Mesodermal cell (in vitro differentiated cells): Measurements from ENCODE around the gene CHD3.
A peak's percentile ranks its signal among the peaks of the same experiment; 100 is the strongest.

ENCODE experiments used
- H3K27ac ChIP-seq: 2 replicates; pipeline ENCODE4 v1.7.0; 2013; ENCODE audit warnings: mild to moderate bottlenecking, low read depth, low read length, moderate library complexity; ENCODE audit not compliant: severe bottlenecking
- H3K36me3 ChIP-seq: 2 replicates; pipeline ENCODE4 v1.7.1; 2013; ENCODE audit warnings: mild to moderate bottlenecking, low read length, moderate library complexity; ENCODE audit not compliant: control insufficient read depth, insufficient read depth
- H3K4me1 ChIP-seq: one replicate; pipeline ENCODE4 v1.7.1; 2013; ENCODE audit warnings: mild to moderate bottlenecking, low read length; ENCODE audit not compliant: insufficient read depth, control insufficient read depth, poor library complexity, severe bottlenecking
- H3K4me3 ChIP-seq: 2 replicates; pipeline ENCODE4 v1.7.0; 2013; ENCODE audit warnings: low read length, control low read depth, mild to moderate bottlenecking; ENCODE audit not compliant: insufficient read depth, poor library complexity, severe bottlenecking; ENCODE audit errors: extremely low read depth
- H3K9me3 ChIP-seq: 2 replicates; pipeline ENCODE4 v1.7.1; 2013; ENCODE audit warnings: mild to moderate bottlenecking, low read length, moderate library complexity; ENCODE audit not compliant: control insufficient read depth
- WGBS, 2 experiments: methylation state at CpG; one replicate each; pipeline ENCODE4 v1.1.5; 2013; ENCODE audit warnings: missing lambda C conversion rate in 2 of 2; ENCODE audit not compliant: insufficient coverage in 2 of 2; 5-methylcytosine and 5-hydroxymethylcytosine counted together

Gene CHD3

DNA sequence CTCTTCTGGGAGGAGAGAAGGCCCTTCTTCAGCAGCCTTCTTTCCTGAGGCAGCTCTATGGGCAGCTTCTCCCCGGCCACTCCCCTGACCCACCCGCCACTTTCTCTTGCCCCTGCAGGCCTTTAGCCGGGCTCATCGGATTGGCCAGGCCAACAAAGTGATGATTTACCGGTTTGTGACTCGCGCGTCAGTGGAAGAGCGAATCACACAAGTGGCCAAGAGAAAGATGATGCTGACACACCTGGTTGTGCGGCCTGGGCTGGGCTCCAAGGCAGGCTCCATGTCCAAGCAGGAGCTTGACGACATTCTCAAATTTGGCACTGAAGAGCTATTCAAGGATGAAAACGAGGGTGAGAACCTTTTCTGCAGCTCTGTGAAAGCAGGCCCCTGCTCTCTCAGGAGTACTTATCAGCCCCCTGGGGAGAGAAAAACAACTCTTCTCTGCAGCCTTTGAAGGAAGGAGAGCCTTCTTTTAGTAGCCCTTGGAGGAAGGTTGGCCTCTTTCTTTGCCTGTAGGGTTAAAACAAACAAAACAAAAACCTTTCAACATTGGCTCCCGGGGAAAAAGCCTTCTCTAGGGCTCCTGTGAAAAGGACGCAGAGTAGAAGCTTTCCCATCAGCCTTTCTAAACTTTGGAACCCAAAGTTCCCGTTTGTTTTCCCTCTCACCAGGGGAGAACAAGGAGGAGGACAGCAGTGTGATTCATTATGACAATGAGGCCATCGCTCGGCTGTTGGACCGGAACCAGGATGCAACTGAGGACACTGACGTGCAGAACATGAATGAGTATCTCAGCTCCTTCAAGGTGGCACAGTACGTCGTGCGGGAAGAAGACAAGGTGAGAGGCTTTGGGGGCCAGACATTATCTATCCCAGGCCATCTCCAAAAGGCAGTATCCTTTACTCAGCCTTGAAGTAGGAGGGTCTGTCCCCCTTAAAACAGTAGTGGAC, 14.8 kb downstream of the CHD3 start:
- Histone ChIP-seq H3K9me3 (no peaks in the 10 kb centered on the region), H3K27ac (no peak overlapping the region), H3K36me3 (peaks cover 99% of the 10 kb centered on the region), H3K4me1 (no peaks in the 10 kb centered on the region), H3K4me3 (no peak overlapping the region)
- 77 to 84% methylated on average over 17 to 19 of the region's 22 CpGs for WGBS, 2 experiments

DNA sequence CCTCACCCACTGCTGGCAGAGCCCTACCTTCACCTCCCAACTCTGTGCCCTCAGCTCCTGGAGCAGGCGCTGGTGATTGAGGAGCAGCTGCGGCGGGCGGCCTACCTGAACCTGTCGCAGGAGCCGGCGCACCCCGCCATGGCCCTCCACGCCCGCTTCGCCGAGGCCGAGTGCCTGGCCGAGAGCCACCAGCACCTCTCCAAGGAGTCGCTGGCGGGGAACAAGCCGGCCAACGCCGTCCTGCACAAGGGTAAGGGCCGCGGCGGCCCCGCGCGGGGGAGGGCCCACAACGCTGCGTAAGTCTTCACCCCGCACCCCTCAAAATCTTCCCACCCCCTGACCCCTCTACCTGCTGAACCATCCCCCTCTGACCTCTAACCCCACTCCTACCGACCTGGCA, 20.5 kb downstream of the CHD3 start:
- H3K4me1 ChIP-seq: no peaks in the 10 kb centered on the region
- H3K9me3 ChIP-seq: no peaks in the 10 kb centered on the region
- no peak overlapping the region for H3K4me3 ChIP-seq
- WGBS, 2 experiments: 95 to 98% methylated on average over 20 to 25 of the region's 29 CpGs
- H3K27ac ChIP-seq: no peak overlapping the region
- H3K36me3 ChIP-seq: peaks cover 79% of the 10 kb centered on the region

DNA sequence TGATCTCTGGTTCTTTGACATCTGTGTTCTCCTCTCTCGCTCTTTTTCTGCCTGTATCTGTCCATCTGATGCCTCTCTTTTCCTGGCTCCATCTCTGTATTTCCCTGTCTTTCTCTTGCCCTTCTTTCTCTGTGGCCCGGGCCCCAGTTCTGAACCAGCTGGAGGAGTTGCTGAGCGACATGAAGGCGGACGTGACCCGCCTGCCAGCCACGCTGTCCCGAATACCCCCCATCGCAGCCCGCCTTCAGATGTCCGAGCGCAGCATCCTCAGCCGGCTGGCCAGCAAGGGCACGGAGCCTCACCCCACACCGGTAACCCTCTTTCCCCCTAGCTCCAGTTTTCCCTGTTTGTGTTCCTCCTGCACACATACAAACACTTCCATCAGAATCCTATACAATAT, 21.7 kb downstream of the CHD3 start:
- Histone ChIP-seq H3K36me3 (peaks cover 67% of the 10 kb centered on the region), H3K4me3 (no peak overlapping the region), H3K27ac (no peak overlapping the region), H3K4me1 (peaks cover 5% of the 10 kb centered on the region), H3K9me3 (no peaks in the 10 kb centered on the region)
- WGBS, 2 experiments: 95 to 99% methylated on average over 13 to 15 of the region's 15 CpGs

DNA sequence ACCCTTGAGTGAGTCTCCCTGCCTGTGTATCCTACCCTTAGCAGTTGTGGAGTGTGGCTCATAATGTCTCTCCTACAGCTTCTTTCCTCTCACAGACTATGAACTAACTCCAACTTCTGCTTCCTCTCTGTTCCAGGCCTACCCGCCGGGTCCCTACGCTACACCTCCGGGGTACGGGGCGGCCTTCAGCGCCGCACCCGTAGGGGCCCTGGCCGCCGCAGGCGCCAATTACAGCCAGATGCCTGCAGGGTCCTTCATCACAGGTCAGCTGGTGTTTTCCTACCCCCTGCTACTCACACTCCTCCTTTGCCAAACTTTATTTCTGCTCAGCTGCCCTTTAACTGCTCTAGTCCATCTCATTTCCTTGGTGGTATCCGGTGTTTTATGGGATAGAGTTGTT, 22.1 kb downstream of the CHD3 start:
- 89 to 98% methylated on average over 12 of the region's 13 CpGs for WGBS, 2 experiments
- H3K4me1 ChIP-seq: peaks cover 5% of the 10 kb centered on the region
- peaks cover 63% of the 10 kb centered on the region for H3K36me3 ChIP-seq
- H3K9me3 ChIP-seq: no peaks in the 10 kb centered on the region
- H3K27ac ChIP-seq: no peak overlapping the region
- H3K4me3 ChIP-seq: no peak overlapping the region

DNA sequence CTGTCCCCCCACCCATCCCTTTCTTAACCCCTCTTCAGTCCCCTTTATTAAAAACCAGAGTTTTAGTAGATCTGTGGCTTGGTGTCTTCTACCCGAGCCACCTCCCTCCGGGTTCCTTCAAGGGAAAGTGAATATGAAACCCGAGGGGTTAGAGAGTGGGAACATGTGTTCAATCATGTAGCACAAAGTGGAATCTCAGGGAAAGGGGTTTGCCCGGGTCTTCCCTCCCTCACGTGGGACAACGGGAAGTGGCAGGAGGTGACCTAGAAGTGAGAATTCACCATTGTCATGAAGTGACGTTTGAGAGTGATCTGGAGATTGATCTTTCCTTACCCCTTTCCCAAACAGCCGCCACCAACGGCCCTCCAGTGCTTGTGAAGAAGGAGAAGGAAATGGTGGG, 22.5 kb downstream of the CHD3 start:
- 91 to 100% methylated on average over 5 of the region's 9 CpGs for WGBS, 2 experiments
- H3K27ac ChIP-seq: no peak overlapping the region
- H3K4me3 ChIP-seq: no peak overlapping the region
- peaks cover 59% of the 10 kb centered on the region for H3K36me3 ChIP-seq
- peaks cover 7% of the 10 kb centered on the region for H3K4me1 ChIP-seq
- H3K9me3 ChIP-seq: no peaks in the 10 kb centered on the region

DNA sequence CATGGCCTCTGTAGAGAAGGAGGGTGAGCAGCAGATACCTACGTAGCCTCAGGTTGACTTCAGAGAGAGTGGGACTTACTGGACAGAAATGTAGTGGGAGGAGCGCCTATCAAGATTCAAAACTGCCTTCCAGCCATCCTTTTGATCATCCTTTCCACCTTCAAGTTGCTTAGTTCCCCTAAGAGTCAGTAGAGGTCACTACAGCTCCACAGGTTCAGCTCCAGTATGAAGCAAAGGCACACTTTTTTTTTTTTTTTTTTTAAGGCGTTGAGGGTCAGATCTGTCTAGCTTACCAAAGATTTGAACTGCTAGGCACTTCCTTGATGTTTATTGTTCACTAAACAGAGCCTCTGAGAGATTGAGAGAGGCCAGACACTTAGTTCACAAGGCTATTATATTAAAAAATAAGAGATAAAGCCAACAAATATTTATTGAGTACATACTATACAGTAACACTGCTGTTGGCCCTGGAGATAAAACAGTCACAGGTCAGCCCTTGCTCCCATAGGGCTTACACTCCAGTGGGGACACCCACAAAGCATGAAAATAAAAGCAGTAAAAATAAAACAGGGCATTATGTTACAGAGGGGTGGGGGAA, 24.4 kb downstream of the CHD3 start:
- Histone ChIP-seq H3K4me3 (no peak overlapping the region), H3K9me3 (no peaks in the 10 kb centered on the region), H3K27ac (no peak overlapping the region), H3K4me1 (peaks cover 13% of the 10 kb centered on the region), H3K36me3 (peaks cover 40% of the 10 kb centered on the region)
- WGBS, 2 experiments: 61 to 63% methylated on average over 2 of the region's 3 CpGs

DNA sequence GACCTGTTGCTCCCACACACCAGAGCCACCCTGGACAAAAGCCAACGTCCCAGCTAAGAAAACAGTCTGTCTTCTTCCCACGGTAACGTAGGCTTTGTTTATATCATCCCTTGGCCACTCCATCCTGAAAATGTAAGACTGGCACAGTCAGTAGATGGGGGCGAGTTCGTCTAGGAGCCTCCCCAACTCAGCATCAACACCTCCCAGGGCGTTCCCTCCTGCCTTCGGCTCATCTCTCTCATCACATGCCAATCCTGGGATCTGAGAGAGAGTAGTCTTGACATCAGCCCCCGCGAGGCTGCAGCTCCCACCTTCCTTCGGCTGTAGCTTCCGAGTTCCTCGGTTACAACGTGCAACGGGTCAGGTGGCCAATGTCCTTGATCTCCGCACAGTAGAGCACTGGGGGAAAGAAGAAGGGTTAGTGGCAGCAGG, 26.6 kb downstream of the CHD3 start:
- peaks cover 13% of the 10 kb centered on the region for H3K4me1 ChIP-seq
- no peaks in the 10 kb centered on the region for H3K9me3 ChIP-seq
- H3K36me3 ChIP-seq: peaks cover 19% of the 10 kb centered on the region
- peak overlapping the region; percentile 52 for H3K4me3 ChIP-seq
- WGBS, 2 experiments: 11 to 26% methylated on average over 5 to 10 of the region's 15 CpGs
- H3K27ac ChIP-seq: peak overlapping the region; percentile 84

DNA sequence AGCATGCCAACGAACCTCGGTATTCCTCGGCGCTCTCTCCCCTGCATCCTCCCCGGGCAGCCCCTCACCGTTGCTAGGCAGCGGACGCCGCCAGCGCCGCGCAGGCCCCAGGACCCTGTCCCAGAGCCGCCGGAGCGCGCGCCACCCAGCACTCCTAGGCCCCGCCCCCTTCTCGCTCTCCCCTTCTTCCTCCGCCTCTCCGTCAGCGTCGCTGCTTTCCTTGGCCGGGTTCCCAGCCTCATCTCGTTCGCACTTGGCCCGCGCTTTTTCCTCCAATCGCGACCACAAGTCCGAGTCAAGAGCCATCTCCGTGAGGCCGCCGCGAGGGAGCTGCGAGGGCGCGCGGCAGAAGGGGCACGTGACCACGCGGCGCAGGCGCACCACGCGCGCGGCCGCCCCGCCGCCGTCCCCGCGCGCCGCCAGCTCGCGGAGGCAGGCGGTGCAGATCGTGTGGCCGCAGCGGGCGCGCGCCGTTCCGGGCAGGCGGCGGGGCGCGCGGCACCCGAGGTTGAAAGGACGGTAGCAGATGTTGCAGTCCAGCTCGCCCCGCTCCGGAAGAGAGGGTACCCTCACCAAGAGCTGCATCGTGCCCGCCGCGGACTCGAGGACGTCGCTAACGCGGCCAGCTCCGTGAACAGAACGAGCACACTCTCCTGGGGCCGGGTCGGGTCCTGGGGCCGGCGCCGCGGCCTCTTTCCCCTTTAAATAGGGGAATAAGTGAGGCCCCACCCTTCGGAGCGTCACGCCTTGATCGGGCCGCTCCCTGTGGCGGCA, 27.2 kb downstream of the CHD3 start, which contains the start of gene RNF227:
Gene RNF227 (minus strand): TSS at position 679 of the 774 bp plus-strand sequence. CDS start 94 bp downstream, at position 585.
- Histone ChIP-seq H3K27ac (peak within 1 kb of the TSS; percentile 84), H3K9me3 (no peaks in the 10 kb centered on the region)

DNA sequence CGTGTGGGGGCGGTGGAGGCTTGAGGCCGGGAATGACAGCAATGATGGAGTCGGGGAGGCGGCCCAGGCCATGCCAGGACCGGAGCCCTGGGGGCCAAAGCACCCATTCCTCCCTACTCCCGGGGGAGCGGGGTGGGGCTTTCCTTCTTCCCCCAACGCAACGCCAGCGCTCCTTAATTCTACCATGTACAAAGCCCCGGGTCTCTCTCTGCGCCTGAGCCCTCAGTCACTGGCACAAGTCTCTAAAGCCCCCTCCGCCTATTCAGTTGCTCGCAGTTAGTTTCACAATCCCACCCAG, 27.7 kb downstream of the CHD3 start:
- peaks cover 13% of the 10 kb centered on the region for H3K4me1 ChIP-seq
- 58 to 59% methylated on average over 12 to 15 of the region's 15 CpGs for WGBS, 2 experiments

More for the DNA sequence above, 27.2 kb downstream of the CHD3 start, which contains the start of gene RNF227:
- 1% methylated on average over 90 to 95 of the region's 100 CpGs for WGBS, 2 experiments
- H3K4me3 ChIP-seq: peak within 1 kb of the TSS; percentile 52
- H3K36me3 ChIP-seq: peaks cover 13% of the 10 kb centered on the region
- H3K4me1 ChIP-seq: peaks cover 13% of the 10 kb centered on the region

DNA sequence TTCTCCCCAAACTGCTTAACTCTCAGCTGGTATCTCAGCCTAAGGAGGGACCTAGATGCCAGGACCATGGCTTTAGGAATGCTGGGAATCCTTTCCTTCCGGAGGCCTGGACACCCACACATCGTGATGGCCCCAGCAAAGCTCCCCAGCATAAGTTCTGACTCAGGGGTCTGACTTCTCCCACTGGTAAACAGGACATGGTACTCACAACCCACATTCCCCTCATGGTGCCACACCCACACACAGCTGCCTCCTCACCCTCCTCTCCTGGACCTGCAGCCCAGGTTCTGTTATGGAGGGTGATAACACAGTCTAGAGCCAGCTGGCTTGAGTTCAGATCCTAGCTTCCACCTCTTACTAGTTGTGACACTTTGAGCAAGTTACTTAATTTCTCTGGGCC, 28.2 kb downstream of the CHD3 start:
- Histone ChIP-seq H3K36me3 (peaks cover 5% of the 10 kb centered on the region), H3K4me1 (peaks cover 13% of the 10 kb centered on the region), H3K9me3 (no peaks in the 10 kb centered on the region), H3K4me3 (peak overlapping the region; percentile 52), H3K27ac (peak overlapping the region; percentile 66)
- WGBS, 2 experiments: 78 to 82% methylated on average over 2 of the region's 2 CpGs

More for the DNA sequence above, 27.7 kb downstream of the CHD3 start:
- peak overlapping the region; percentile 66 for H3K27ac ChIP-seq
- H3K9me3 ChIP-seq: no peaks in the 10 kb centered on the region
- peak overlapping the region; percentile 52 for H3K4me3 ChIP-seq
- peaks cover 10% of the 10 kb centered on the region for H3K36me3 ChIP-seq
